Tibial nerve (tissue), 3 donors: Measurements from ENCODE around the gene TSFM.

Source experiments
- POLR2A ChIP-seq, 2 donors: fragments of 450-650 bp; IDR thresholded peaks; one replicate each; pipeline ENCODE4 v1.6.1; 2017; ENCODE audit warnings: antibody characterized with exemption in 2 of 2, mild to moderate bottlenecking in 2 of 2, moderate library complexity in 2 of 2
- TF ChIP-seq, protein P1 (sequence below), 5 experiments: fragments of 200-600 bp in 3 of 5; fragments of 450-650 bp in 2 of 5; sonication (generic) in 3 of 5; IDR thresholded peaks; one replicate each; pipeline ENCODE4 v1.5.1; 2016 to 2019; ENCODE audit warnings: antibody characterized with exemption in 5 of 5, mild to moderate bottlenecking in 3 of 5, moderate library complexity in 2 of 5

- TF ChIP-seq POLR2A (IDR thresholded peaks at IDR 0.05) = peak; percentile 40 to 59
- TF ChIP-seq, protein P1, sequence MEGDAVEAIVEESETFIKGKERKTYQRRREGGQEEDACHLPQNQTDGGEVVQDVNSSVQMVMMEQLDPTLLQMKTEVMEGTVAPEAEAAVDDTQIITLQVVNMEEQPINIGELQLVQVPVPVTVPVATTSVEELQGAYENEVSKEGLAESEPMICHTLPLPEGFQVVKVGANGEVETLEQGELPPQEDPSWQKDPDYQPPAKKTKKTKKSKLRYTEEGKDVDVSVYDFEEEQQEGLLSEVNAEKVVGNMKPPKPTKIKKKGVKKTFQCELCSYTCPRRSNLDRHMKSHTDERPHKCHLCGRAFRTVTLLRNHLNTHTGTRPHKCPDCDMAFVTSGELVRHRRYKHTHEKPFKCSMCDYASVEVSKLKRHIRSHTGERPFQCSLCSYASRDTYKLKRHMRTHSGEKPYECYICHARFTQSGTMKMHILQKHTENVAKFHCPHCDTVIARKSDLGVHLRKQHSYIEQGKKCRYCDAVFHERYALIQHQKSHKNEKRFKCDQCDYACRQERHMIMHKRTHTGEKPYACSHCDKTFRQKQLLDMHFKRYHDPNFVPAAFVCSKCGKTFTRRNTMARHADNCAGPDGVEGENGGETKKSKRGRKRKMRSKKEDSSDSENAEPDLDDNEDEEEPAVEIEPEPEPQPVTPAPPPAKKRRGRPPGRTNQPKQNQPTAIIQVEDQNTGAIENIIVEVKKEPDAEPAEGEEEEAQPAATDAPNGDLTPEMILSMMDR (IDR thresholded peaks at IDR 0.05) = peak in 2 of 5 experiments; percentile 14 to 50
These were observed 10.6 kb upstream of the TSFM start, which contains the start of gene METTL1 for GRCh38 chr12:57771873-57772428.
